Measurements from ENCODE around the gene PYGM. TPM values are rescaled to one million over a fixed set of nuclear protein-coding genes. Genes with fewer than 3 reads are reported as not detected.

The PYGM gene
- total RNA-seq, 4 donors from 2014 or later, result 2.1 to 25.9 (median 12.2) TPM

DNA sequence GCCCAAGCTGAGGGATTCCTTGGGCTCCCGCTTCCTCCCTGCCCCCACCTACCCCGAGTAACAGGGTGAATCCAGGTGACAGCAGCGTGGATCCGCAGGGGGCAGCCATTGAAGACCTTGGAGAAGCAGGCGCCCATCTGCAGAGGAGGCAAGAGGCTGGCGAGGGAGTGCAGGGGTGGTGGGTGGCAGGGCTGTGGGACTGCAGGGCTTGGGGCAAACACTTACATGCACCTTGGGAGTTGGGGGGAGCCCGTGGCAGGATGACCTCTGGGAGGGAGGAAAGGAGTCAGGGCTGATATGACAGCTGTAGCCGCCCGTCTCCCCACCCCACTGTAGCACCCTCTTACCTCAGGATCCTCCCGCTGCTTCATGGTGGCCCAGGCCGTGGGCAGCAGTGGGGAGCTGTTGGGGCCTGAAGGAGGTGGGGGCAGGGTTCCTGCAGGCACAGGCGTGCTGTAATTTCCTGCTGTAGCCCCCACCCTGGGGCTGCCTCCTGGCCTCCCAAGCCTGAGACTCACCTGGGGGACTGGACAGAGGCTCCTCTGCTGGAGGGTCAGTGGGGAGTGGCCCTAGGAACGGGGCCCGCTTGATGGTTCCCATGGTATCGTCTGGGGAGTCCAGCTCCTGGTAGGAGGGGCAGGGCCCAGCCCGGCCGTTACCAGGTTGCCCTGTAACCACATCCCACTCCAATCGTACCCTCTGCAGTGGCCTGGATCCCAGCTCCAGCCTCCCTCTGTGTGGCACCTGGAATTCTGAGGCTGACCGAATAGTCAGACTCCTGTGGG is 37.2 kb upstream of the PYGM start:
- no peak for ATAC-seq (ENCODE audit: low FRiP score)
- no peak for DNase-seq (ENCODE audit: low spot score)
- TF ChIP-seq, protein P1, sequence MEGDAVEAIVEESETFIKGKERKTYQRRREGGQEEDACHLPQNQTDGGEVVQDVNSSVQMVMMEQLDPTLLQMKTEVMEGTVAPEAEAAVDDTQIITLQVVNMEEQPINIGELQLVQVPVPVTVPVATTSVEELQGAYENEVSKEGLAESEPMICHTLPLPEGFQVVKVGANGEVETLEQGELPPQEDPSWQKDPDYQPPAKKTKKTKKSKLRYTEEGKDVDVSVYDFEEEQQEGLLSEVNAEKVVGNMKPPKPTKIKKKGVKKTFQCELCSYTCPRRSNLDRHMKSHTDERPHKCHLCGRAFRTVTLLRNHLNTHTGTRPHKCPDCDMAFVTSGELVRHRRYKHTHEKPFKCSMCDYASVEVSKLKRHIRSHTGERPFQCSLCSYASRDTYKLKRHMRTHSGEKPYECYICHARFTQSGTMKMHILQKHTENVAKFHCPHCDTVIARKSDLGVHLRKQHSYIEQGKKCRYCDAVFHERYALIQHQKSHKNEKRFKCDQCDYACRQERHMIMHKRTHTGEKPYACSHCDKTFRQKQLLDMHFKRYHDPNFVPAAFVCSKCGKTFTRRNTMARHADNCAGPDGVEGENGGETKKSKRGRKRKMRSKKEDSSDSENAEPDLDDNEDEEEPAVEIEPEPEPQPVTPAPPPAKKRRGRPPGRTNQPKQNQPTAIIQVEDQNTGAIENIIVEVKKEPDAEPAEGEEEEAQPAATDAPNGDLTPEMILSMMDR (IDR thresholded peaks at IDR 0.05), result no peak

DNA sequence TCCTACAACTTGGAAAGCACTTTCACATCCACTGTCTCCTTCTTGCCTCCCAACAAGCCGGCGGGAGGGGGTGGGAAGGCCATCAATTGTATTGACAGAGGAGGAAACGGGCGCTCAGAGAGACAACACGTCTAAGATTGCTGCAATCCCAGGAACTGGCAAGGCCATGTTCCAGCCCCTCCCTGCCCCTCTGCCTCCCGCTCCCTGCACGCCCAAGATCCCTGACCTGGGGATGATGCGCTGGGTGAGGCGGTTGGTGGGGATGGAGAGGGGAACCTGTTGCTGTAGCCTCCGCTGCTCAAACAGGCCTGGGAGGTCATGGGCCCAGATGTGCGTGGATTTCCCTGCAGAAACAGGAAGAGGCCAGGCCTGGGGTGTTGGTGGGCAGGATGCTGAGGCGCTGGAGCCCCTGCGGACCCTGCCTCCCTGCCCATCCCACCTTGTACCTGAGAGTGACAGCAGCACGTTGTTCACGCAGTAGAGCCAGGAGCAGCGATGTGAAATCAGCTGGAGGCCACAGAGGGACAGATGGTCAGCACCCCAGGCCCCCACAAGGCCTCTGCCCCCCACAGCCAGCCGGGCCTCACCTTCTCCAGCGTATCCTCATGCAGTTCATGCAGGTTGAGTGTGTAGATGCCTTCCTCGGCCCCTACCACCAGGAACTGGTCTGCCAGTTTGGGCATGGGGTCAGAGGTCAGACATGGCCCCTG is 36.4 kb upstream of the PYGM start:
- TF ChIP-seq, protein P1 (IDR thresholded peaks at IDR 0.05), result no peak
- ATAC-seq (ENCODE audit: low FRiP score) (no peak), DNase-seq (ENCODE audit: low spot score) (no peak)

GRCh38 chr11:64794526-64794925 is 34.8 kb upstream of the PYGM start:
- ATAC-seq (ENCODE audit: low FRiP score) (no peak), DNase-seq (ENCODE audit: low spot score) (no peak)
- TF ChIP-seq, protein P1 (IDR thresholded peaks at IDR 0.05), result no peak

DNA sequence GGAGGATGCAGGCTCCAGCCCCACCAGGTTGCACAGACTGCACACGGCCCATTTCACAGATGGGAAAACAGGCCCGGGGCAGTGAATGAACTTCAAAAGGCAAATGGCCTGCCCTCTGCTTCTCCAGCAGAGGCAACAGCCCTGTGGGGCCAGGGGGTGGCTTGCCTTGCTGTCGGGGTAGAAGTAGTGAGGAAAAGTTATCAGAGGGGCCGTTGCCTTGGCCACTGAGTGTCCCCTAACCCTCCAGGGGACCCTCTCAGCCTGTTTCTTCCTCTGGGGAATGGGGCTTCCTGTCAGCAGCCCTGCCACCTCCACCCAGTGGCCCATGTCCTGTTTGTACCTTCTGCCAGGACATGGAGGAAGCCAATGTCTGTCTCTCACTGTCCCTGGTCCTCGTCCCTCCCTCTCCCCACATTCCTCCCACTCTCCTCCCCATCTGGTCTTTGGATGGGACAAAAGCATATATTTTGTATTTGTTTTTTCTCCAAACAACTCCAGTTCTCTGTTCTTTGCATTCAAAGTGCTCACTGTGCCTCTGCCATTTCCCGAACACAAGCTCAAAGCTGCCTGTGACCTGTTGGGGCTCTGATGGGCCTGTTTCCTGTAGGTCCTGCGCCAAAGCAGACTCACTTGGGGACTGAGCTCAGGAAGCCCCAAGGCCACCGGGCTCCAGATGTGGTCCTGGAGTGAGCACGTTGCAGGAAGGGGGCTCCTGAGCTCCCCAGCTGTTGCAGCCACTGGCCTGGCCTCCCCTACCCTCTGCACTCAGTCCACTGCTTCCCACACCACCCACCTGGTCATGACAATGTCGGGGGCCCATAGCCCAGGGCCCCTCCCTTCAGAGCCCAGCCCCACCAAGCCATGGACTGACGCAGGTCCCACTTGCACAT is 33.7 kb upstream of the PYGM start:
- TF ChIP-seq, protein P1 (IDR thresholded peaks at IDR 0.05), result no peak
- DNase-seq (ENCODE audit: low spot score) (no peak), ATAC-seq (ENCODE audit: low FRiP score) (no peak)

DNA sequence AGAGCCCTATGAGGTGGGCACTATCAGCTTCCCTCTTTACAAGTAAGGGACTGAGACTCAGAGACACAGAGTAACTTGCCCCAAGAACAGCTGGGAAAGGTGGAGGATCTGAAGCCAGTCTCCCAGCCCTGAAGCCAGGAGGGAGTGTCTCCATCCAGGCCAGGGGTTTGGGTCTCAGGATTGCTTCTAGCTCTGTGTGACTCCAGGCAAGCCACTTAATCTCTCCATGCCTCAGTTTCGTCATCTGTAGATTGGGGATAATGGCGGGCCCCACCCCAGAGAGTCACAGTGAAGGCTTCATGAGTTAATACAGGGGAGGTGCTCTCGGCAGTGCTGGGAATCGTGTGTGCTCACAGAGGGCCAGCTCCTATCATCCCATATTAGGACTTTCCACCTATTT is 32.7 kb upstream of the PYGM start:
- TF ChIP-seq, protein P1 (IDR thresholded peaks at IDR 0.05), result no peak
- no peak for ATAC-seq (ENCODE audit: low FRiP score)
- no peak for DNase-seq (ENCODE audit: low spot score)

DNA sequence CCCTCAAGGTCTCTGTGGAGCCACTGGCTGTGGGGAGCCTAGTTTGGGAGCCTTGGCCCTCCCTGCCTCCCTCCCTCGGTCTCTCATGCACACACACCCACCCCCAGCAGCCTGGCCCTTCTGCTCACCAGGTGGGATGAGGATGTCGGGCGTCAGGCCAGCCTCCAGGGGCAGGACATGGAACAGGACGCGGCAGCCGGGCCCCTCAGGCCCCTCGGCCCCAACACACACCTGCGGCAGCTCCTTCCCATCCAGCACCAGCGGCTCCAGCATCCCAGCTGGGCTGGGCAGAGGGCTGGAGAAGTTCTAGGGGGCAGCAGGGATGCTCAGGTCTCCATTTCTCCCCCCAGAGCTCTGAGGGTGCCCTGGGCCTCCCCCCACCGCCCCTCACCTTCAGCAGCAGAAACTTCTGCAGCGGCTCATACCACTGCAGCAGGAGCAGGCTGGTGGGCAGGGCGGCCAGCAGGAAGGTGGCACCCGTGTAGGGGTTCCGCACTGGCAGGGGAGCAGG is 32.1 kb upstream of the PYGM start:
- TF ChIP-seq, protein P1 (IDR thresholded peaks at IDR 0.05), result no peak
- no peak for ATAC-seq (ENCODE audit: low FRiP score)
- DNase-seq (ENCODE audit: low spot score), result no peak
